HG03342 (cell line): ENCODE data around the gene PLA2G2A.
"Not testable (repeated sequence)": the region's sequence is repeated elsewhere in the genome, so short reads cannot be mapped to it uniquely, and the experiment has no call there.

Experiments
- ATAC-seq: cut with Tn5 transposase; IDR thresholded peaks from one replicate; pipeline ENCODE4 v1.9.1; 2021; ENCODE audit warnings: mild to moderate bottlenecking, moderate library complexity; ENCODE audit not compliant: unreplicated experiment

Gene PLA2G2A

GRCh38 chr1:19934336-19934735 is 45.1 kb downstream of the PLA2G2A start:
- ATAC-seq, result no peak

GRCh38 chr1:19932866-19933265 is 46.6 kb downstream of the PLA2G2A start:
- no peak for ATAC-seq

- ATAC-seq, result not testable (repeated sequence)
Measured at GRCh38 chr1:19927130-19927421, 52.3 kb downstream of the PLA2G2A start.

- ATAC-seq, result no peak
Measured at GRCh38 chr1:19926296-19927129, 52.9 kb downstream of the PLA2G2A start.
